Mucosa of descending colon (tissue), 3 donors: ENCODE results near the gene TREM1. TPM values are rescaled to one million over a fixed set of nuclear protein-coding genes. Genes with fewer than 3 reads are reported as not detected.
A peak's percentile ranks its signal among the peaks of the same experiment; 100 is the strongest.

Source experiments
- ATAC-seq: fragments of 200-7000 bp; cut with Tn5 transposase; one replicate; pipeline ENCODE4 v1.9.1; 2020; ENCODE audit warnings: mild to moderate bottlenecking, moderate library complexity
- DNase-seq, 3 donors: peaks; one replicate each; pipeline ENCODE4 v3.0.0-alpha.2; 2020
- H3K36me3 ChIP-seq: fragments of 200-600 bp; one replicate; pipeline ENCODE4 v1.8.0; 2021; ENCODE audit warnings: low read depth, mild to moderate bottlenecking
- H3K4me1 ChIP-seq: fragments of 200-600 bp; one replicate; pipeline ENCODE4 v1.8.0; 2021; ENCODE audit warnings: low read depth, mild to moderate bottlenecking
- H3K4me3 ChIP-seq: fragments of 200-600 bp; one replicate; pipeline ENCODE4 v1.8.0; 2021; ENCODE audit warnings: mild to moderate bottlenecking
- H3K9me3 ChIP-seq: fragments of 200-600 bp; one replicate; pipeline ENCODE4 v1.8.0; 2021; ENCODE audit warnings: mild to moderate bottlenecking
- intact Hi-C, 2 donors: fragments of 100-400 bp; cut with DNase I in 1 of 2; cut with micrococcal nuclease in 1 of 2; formaldehyde crosslinking; loops; one replicate each; pipeline versions ENCODE4 v1.11.0 to v1.11.1; 2022; cut with DNase I, micrococcal nuclease
- total RNA-seq, 3 donors: library from RNA; stranded (reverse); fragmentation: NEBNext Ultra II Directional in 2 of 3; extraction: Animal tissue kit (Norgen Biotek cat#: 25700) in 2 of 3; gene quantifications; one replicate each; pipeline versions ENCODE4 v1.2.1 to v1.2.4, GENCODE V29; 2021 to 2023
- TF ChIP-seq, protein P1 (sequence below): fragments of 200-600 bp; IDR thresholded peaks from one replicate; pipeline ENCODE4 v1.8.0; 2022; ENCODE audit warnings: antibody characterized with exemption, mild to moderate bottlenecking
- donor health status: DM: no; HTN: no; CAD: no; lungs with moderate emphysema.
- donor health status: DM: no; HTN: no; CAD: no.
- donor health status: DM: no; HTN: yes; CAD: no.

The TREM1 gene
- total RNA-seq, 3 donors from 2014 or later, result 1.2 to 2.0 TPM; not detected in 1

DNA sequence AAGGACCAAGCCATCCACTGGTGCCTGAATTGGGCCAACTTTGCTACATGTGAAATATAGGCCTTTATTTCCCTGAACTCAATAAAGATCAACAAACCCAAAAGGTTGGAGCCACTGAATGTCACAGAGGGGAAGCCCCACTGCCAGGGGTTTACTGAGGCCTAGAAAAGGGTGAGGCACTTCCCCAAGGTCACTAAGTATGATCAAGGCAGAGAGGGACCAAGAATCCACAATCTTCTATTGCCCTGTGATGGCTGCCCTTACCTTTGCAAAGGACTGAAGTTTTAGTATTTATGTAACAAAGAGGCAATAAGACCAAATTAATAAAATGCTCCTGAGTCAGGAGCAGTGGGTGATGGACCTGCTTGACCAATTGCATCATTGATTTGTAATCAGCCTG is 18.0 kb downstream of the TREM1 start:
- Histone ChIP-seq H3K36me3 (no peaks in the 10 kb centered on the region), H3K4me3 (no peak overlapping the region), H3K4me1 (no peaks in the 10 kb centered on the region), H3K9me3 (peaks cover 3% of the 10 kb centered on the region)
- intact Hi-C loops, result no loop called here
- TF ChIP-seq, protein P1, sequence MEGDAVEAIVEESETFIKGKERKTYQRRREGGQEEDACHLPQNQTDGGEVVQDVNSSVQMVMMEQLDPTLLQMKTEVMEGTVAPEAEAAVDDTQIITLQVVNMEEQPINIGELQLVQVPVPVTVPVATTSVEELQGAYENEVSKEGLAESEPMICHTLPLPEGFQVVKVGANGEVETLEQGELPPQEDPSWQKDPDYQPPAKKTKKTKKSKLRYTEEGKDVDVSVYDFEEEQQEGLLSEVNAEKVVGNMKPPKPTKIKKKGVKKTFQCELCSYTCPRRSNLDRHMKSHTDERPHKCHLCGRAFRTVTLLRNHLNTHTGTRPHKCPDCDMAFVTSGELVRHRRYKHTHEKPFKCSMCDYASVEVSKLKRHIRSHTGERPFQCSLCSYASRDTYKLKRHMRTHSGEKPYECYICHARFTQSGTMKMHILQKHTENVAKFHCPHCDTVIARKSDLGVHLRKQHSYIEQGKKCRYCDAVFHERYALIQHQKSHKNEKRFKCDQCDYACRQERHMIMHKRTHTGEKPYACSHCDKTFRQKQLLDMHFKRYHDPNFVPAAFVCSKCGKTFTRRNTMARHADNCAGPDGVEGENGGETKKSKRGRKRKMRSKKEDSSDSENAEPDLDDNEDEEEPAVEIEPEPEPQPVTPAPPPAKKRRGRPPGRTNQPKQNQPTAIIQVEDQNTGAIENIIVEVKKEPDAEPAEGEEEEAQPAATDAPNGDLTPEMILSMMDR, result no peak
- ATAC-seq, result no peak
- no peak for DNase-seq

DNA sequence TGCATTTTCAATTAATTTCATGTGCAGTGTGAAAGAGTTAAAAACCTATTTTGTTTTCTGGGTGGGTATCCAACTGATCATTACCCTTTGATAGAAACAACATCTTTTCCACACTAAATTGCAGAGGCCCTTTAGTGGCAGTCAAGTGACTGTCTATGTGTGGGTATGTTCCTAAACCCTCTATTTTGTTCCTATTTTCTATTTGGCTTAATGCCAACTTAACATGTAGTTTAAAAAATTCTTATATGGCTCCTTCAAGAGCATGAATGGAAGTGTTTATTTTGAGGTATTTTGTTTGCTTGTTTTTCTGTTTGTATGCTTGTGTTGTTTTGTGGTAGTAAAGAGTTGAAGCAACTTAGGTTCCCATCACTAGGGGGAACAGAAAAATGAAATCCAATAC is 19.9 kb downstream of the TREM1 start:
- ATAC-seq (no peak), DNase-seq (no peak)
- TF ChIP-seq, protein P1, result no peak
- H3K9me3 ChIP-seq, result peaks cover 21% of the 10 kb centered on the region
- no peak overlapping the region for H3K4me3 ChIP-seq
- no peaks in the 10 kb centered on the region for H3K36me3 ChIP-seq
- no peaks in the 10 kb centered on the region for H3K4me1 ChIP-seq
- intact Hi-C loops, result no loop called here

DNA sequence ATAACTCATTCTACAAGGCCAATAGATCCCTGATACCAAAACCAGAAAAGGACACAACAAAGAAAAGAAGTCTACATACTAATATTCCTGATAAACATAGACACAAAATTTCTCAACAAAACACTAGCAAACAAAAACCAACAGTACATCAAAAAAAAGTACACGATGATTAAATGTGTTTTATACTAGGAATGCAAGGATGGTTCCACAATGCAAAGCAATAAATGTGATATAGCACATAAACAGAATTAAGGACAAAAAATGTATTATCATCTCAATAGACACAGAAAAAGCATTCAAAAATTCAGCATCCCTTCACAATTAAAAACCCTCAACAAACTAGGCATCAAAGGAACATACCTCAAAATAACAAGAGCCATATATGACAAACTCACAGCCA is 23.2 kb downstream of the TREM1 start:
- Histone ChIP-seq H3K4me3 (no peak overlapping the region), H3K4me1 (no peaks in the 10 kb centered on the region), H3K9me3 (peaks cover 28% of the 10 kb centered on the region), H3K36me3 (no peaks in the 10 kb centered on the region)
- intact Hi-C loops, result no loop called here
- TF ChIP-seq, protein P1, result no peak
- DNase-seq (no peak), ATAC-seq (no peak)

DNA sequence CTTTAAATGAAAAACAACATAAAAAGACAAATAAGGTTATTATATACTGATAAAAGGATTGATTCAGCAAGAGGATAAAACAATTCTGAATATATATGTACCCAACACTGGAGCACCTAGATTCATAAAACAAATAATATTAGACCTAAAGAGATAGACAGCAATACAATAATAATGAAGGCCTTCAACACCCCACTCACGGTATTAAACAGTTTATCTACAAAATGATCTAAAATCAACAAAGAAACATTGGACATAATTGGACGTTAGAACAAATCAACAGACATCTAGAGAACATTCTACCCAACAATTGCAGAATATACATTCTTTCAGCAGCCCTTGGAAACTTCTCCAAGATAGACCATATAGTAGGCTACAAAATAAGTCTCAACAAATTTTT is 24.1 kb downstream of the TREM1 start:
- no peak for ATAC-seq
- H3K9me3 ChIP-seq, result peaks cover 28% of the 10 kb centered on the region
- no peaks in the 10 kb centered on the region for H3K36me3 ChIP-seq
- intact Hi-C loops, result no loop called here
- TF ChIP-seq, protein P1, result no peak
- H3K4me1 ChIP-seq, result no peaks in the 10 kb centered on the region
- DNase-seq, result no peak
- no peak overlapping the region for H3K4me3 ChIP-seq

DNA sequence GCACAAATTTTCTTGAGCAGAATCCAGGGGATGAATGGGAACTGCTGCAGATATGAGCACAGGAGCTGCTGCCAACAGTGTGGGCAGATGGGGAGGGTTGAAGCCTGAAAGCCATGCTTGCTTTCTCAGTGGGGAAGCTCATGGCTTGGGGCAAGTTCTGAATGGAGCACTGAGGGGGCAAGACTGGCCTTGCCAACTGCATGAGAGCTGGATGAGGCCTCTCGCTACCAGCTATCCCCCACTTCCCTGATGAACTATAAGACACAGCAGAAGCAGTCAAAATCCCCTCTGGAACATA is 28.3 kb downstream of the TREM1 start:
- Histone ChIP-seq H3K36me3 (no peaks in the 10 kb centered on the region), H3K9me3 (peaks cover 21% of the 10 kb centered on the region), H3K4me1 (no peaks in the 10 kb centered on the region), H3K4me3 (no peak overlapping the region)
- ATAC-seq (no peak), DNase-seq (no peak)
- intact Hi-C loops, result no loop called here
- TF ChIP-seq, protein P1, result no peak

DNA sequence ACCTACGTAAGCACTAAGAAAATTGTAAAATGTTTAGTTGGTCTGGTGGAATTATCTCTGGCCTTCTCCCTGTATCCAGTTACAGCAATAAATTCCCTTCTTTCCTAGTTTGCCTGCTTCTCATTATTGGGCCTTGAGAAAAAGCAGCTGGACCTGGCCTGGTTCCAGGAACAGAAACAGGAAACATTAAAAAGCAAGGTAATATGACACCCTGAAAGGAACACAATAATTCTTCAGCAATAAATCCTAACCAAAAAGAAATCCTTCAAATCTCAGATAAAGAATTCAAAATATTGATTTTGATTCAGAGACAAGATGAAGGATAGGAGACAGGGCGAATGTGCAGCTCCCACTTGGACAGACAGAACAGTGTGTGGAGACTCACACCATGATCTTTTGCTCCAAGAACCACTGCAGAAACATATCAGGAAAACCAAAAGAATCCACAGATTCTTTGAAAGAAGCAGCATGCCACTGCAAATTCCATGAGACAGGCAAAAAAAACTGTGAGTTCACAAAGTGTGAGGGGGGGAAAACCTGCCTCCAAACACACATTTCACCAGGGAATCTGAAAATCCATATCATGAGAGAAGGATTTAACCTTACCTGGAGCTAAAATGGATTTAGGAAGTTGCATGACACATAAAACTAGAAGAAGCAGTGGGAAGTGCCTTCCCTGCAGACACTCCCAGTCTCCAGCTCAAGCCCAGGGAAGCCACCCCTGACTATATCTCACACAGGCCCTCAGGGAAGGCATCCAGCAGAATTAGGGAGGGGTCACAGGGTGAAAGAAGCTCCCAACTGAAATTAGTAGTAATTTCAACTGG is 28.9 kb downstream of the TREM1 start:
- Histone ChIP-seq H3K9me3 (peaks cover 17% of the 10 kb centered on the region), H3K4me1 (no peaks in the 10 kb centered on the region), H3K4me3 (no peak overlapping the region), H3K36me3 (no peaks in the 10 kb centered on the region)
- ATAC-seq, result peak; percentile 23
- DNase-seq, result peak in 1 of 3 donors; percentile 36
- TF ChIP-seq, protein P1, result no peak
- intact Hi-C loops, result no loop called here
